Liver (tissue), 9 donors: Measurements from ENCODE around the gene UCN2. TPM values are rescaled to one million over a fixed set of nuclear protein-coding genes. Genes with fewer than 3 reads are reported as not detected.
A peak's percentile ranks its signal among the peaks of the same experiment; 100 is the strongest.

Source experiments
- DNase-seq: peaks from one replicate; pipeline ENCODE4 v3.0.0-alpha.2; 2017; ENCODE audit warnings: low spot score
- H3K27ac ChIP-seq, 2 donors: one replicate each; pipeline ENCODE4 v1.7.0; 2013; ENCODE audit warnings: inconsistent platforms in 2 of 2, low read length in 2 of 2, control low read depth in 1 of 2, low read depth in 1 of 2, mild to moderate bottlenecking in 1 of 2
- H3K27me3 ChIP-seq, 4 donors: one replicate each; pipeline versions ENCODE4 v1.6.1 to v1.7.0; 2013; ENCODE audit warnings: low read length in 3 of 4, inconsistent platforms in 1 of 4, mild to moderate bottlenecking in 1 of 4, moderate library complexity in 1 of 4; ENCODE audit not compliant: control insufficient read depth in 4 of 4, insufficient read depth in 4 of 4
- H3K36me3 ChIP-seq, 4 donors: one replicate each; pipeline versions ENCODE4 v1.6.1 to v1.7.0; 2013; ENCODE audit warnings: low read length in 3 of 4, mild to moderate bottlenecking in 3 of 4, low read depth in 1 of 4, moderate library complexity in 1 of 4; ENCODE audit not compliant: control insufficient read depth in 4 of 4, insufficient read depth in 3 of 4
- H3K4me1 ChIP-seq, 4 donors: one replicate each; pipeline versions ENCODE4 v1.6.1 to v1.7.0; 2013; ENCODE audit warnings: low read length in 3 of 4, mild to moderate bottlenecking in 3 of 4, moderate library complexity in 1 of 4; ENCODE audit not compliant: control insufficient read depth in 4 of 4, insufficient read depth in 4 of 4
- H3K4me3 ChIP-seq, 3 donors: one replicate each; pipeline versions ENCODE4 v1.6.1 to v1.7.0; 2013; ENCODE audit warnings: low read length in 3 of 3, control low read depth in 1 of 3, low read depth in 1 of 3, mild to moderate bottlenecking in 1 of 3
- H3K9ac ChIP-seq, 2 donors: one replicate each; pipeline ENCODE4 v1.7.0; 2013; ENCODE audit warnings: low read length in 2 of 2, mild to moderate bottlenecking in 2 of 2, moderate library complexity in 2 of 2, control low read depth in 1 of 2, low read depth in 1 of 2
- H3K9me3 ChIP-seq, 4 donors: one replicate each; pipeline versions ENCODE4 v1.6.1 to v1.7.0; 2013; ENCODE audit warnings: low read length in 3 of 4; ENCODE audit not compliant: control insufficient read depth in 4 of 4
- EGR1 ChIP-seq, 2 donors: IDR thresholded peaks; 2 replicates each; pipeline ENCODE4 v1.6.1; 2016 to 2018; ENCODE audit warnings: antibody characterized with exemption in 2 of 2, low read depth in 2 of 2
- FOXA1 ChIP-seq: IDR thresholded peaks from 2 replicates; pipeline ENCODE4 v1.6.1; 2016; ENCODE audit warnings: antibody characterized with exemption
- FOXA2 ChIP-seq: IDR thresholded peaks from 2 replicates; pipeline ENCODE4 v1.6.1; 2016; ENCODE audit warnings: antibody characterized with exemption
- GABPA ChIP-seq, 2 donors: IDR thresholded peaks in 1 of 2; conservative IDR thresholded peaks in 1 of 2; 2 replicates each; pipeline ENCODE4 v1.6.1; 2016; ENCODE audit warnings: antibody characterized with exemption in 2 of 2, mild to moderate bottlenecking in 1 of 2, moderate library complexity in 1 of 2
- HNF4A ChIP-seq, 2 donors: conservative IDR thresholded peaks; 2 replicates each; pipeline ENCODE4 v1.6.1; 2016; ENCODE audit warnings: antibody characterized with exemption in 2 of 2, mild to moderate bottlenecking in 2 of 2
- HNF4G ChIP-seq: IDR thresholded peaks from 2 replicates; pipeline ENCODE4 v1.6.1; 2016; ENCODE audit warnings: antibody characterized with exemption
- JUND ChIP-seq, 2 donors: IDR thresholded peaks; 2 replicates each; pipeline ENCODE4 v1.6.1; 2016; ENCODE audit warnings: antibody characterized with exemption in 2 of 2
- RAD21 ChIP-seq, 2 donors: IDR thresholded peaks; 2 replicates each; pipeline ENCODE4 v1.6.1; 2016; ENCODE audit warnings: antibody characterized with exemption in 2 of 2, mild to moderate bottlenecking in 2 of 2
- REST ChIP-seq: IDR thresholded peaks from 2 replicates; pipeline ENCODE4 v1.6.1; 2016; ENCODE audit warnings: antibody characterized with exemption, mild to moderate bottlenecking
- RXRA ChIP-seq, 2 donors: IDR thresholded peaks; 2 replicates each; pipeline ENCODE4 v1.6.1; 2017 to 2018; ENCODE audit warnings: antibody characterized with exemption in 2 of 2, mild to moderate bottlenecking in 1 of 2
- SP1 ChIP-seq: IDR thresholded peaks from 2 replicates; pipeline ENCODE4 v1.6.1; 2018; ENCODE audit warnings: antibody characterized with exemption, mild to moderate bottlenecking
- TAF1 ChIP-seq: conservative IDR thresholded peaks from 2 replicates; pipeline ENCODE4 v1.6.1; 2016; ENCODE audit warnings: antibody characterized with exemption, mild to moderate bottlenecking
- YY1 ChIP-seq: IDR thresholded peaks from 2 replicates; pipeline ENCODE4 v1.6.1; 2016; ENCODE audit warnings: antibody characterized with exemption, mild to moderate bottlenecking
- WGBS: extraction: QIAGEN DNeasy Blood & Tissue Kit; methylation state at CpG from one replicate; pipeline ENCODE4 v1.1.7; 2013; 5-methylcytosine and 5-hydroxymethylcytosine counted together
- polyA plus RNA-seq, 2 donors: library from polyadenylated mRNA; stranded (reverse) in 1 of 2; unstranded in 1 of 2; fragments of 200-250 nt in 1 of 2; fragments of >200 nt in 1 of 2; fragmentation: Nextera tagmentation in 1 of 2; extraction: Ambion mirVana in 1 of 2; gene quantifications; one replicate each; pipeline versions ENCODE4 v1.2.1 to v1.2.3, GENCODE V29; 2013 to 2015
- total RNA-seq, 2 donors: library from RNA; depleted of rRNA; stranded (reverse); fragments of >200 nt; gene quantifications; one replicate each; pipeline ENCODE4 v1.2.3, GENCODE V29; 2014
- TF ChIP-seq, protein P1 (sequence below): IDR thresholded peaks from 2 replicates; pipeline ENCODE4 v1.6.1; 2016; ENCODE audit warnings: antibody characterized with exemption
- TF ChIP-seq, protein P2 (sequence below): IDR thresholded peaks from 2 replicates; pipeline ENCODE4 v1.6.1; 2016; ENCODE audit warnings: antibody characterized with exemption
- TF ChIP-seq, protein P3 (sequence below): fragments of 150-350 bp; IDR thresholded peaks from 2 replicates; pipeline ENCODE4 v1.5.1; 2017; ENCODE audit warnings: improper control_type of control experiment, low read depth, low read length; ENCODE audit not compliant: missing input control
- donor health status: healthy.
- donor health status: healthy.
- donor health status: healthy.
- donor health status: healthy.
- donor health status: healthy.

UCN2 gene
- total and polyA plus RNA-seq, 4 donors = 0.08 TPM; not detected in 3

DNA sequence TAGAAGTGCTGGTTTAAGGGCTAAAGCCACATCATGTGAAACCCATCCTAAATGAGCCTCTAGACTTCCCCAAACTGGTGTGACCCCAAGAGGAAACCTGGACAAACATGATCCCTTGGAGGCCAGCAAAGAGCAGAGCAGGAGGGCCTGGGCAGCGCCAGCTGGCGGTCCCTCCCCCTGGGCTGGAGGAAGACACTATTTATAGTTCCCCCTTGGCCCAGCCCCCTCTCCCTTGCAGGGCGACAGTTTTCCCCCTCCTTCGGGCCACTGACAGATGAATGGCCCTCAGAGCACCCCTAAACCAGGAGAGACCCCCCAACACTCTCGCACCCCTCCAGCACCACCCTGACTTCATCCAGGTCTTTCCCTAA is 2.9 kb downstream of the UCN2 start:
- 48% methylated on average over 5 of the region's 5 CpGs for WGBS
- no peak for DNase-seq
- Histone ChIP-seq H3K9ac (no peak overlapping the region), H3K27ac (no peak overlapping the region), H3K4me1 (peaks cover 8 to 42% (median 19%) of the 10 kb centered on the region in 4 donors), H3K27me3 (no peaks in the 10 kb centered on the region), H3K9me3 (no peaks in the 10 kb centered on the region), H3K36me3 (no peaks in the 10 kb centered on the region), H3K4me3 (no peak overlapping the region)
- TF ChIP-seq HNF4A (conservative IDR thresholded peaks at IDR 0.05) (no peak), EGR1 (IDR thresholded peaks at IDR 0.05; ENCODE audit: low read depth in 2 of 2) (no peak), SP1 (no peak), RAD21 (IDR thresholded peaks at IDR 0.05) (no peak), REST (no peak), FOXA2 (no peak), HNF4G (no peak), YY1 (no peak), GABPA (IDR thresholded peaks at IDR 0.05 in 1 of 2, conservative IDR thresholded peaks at IDR 0.05 in 1 of 2) (no peak), JUND (IDR thresholded peaks at IDR 0.05) (no peak), FOXA1 (no peak), RXRA (IDR thresholded peaks at IDR 0.05) (no peak), TAF1 (no peak)
- TF ChIP-seq, protein P1, sequence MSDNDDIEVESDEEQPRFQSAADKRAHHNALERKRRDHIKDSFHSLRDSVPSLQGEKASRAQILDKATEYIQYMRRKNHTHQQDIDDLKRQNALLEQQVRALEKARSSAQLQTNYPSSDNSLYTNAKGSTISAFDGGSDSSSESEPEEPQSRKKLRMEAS = no peak
- TF ChIP-seq, protein P2, sequence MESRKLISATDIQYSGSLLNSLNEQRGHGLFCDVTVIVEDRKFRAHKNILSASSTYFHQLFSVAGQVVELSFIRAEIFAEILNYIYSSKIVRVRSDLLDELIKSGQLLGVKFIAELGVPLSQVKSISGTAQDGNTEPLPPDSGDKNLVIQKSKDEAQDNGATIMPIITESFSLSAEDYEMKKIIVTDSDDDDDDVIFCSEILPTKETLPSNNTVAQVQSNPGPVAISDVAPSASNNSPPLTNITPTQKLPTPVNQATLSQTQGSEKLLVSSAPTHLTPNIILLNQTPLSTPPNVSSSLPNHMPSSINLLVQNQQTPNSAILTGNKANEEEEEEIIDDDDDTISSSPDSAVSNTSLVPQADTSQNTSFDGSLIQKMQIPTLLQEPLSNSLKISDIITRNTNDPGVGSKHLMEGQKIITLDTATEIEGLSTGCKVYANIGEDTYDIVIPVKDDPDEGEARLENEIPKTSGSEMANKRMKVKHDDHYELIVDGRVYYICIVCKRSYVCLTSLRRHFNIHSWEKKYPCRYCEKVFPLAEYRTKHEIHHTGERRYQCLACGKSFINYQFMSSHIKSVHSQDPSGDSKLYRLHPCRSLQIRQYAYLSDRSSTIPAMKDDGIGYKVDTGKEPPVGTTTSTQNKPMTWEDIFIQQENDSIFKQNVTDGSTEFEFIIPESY = no peak
- TF ChIP-seq, protein P3, sequence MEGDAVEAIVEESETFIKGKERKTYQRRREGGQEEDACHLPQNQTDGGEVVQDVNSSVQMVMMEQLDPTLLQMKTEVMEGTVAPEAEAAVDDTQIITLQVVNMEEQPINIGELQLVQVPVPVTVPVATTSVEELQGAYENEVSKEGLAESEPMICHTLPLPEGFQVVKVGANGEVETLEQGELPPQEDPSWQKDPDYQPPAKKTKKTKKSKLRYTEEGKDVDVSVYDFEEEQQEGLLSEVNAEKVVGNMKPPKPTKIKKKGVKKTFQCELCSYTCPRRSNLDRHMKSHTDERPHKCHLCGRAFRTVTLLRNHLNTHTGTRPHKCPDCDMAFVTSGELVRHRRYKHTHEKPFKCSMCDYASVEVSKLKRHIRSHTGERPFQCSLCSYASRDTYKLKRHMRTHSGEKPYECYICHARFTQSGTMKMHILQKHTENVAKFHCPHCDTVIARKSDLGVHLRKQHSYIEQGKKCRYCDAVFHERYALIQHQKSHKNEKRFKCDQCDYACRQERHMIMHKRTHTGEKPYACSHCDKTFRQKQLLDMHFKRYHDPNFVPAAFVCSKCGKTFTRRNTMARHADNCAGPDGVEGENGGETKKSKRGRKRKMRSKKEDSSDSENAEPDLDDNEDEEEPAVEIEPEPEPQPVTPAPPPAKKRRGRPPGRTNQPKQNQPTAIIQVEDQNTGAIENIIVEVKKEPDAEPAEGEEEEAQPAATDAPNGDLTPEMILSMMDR = no peak

GRCh38 chr3:48558493-48559134 is 5.0 kb downstream of the UCN2 start:
- H3K9me3 ChIP-seq = no peaks in the 10 kb centered on the region
- no peaks in the 10 kb centered on the region for H3K36me3 ChIP-seq
- H3K27me3 ChIP-seq = no peaks in the 10 kb centered on the region
- no peak overlapping the region for H3K9ac ChIP-seq
- WGBS = 60% methylated on average over 6 of the region's 6 CpGs
- no peak overlapping the region for H3K4me3 ChIP-seq
- peaks cover 8 to 42% (median 19%) of the 10 kb centered on the region in 4 donors for H3K4me1 ChIP-seq
- TF ChIP-seq FOXA2 = no peak
- TF ChIP-seq SP1 = peak; percentile 9
- H3K27ac ChIP-seq = peak overlapping the region; percentile 38 to 53
- DNase-seq = no peak
